GM19372 (cell line): ENCODE measurements around the gene CHMP5.
"Not testable (repeated sequence)": the region's sequence is repeated elsewhere in the genome, so short reads cannot be mapped to it uniquely, and the experiment has no call there.

Experiments
- ATAC-seq: cut with Tn5 transposase; IDR thresholded peaks from one replicate; pipeline ENCODE4 v1.9.1; 2021; ENCODE audit warnings: mild to moderate bottlenecking, low read depth, moderate library complexity; ENCODE audit not compliant: unreplicated experiment

CHMP5 gene

DNA sequence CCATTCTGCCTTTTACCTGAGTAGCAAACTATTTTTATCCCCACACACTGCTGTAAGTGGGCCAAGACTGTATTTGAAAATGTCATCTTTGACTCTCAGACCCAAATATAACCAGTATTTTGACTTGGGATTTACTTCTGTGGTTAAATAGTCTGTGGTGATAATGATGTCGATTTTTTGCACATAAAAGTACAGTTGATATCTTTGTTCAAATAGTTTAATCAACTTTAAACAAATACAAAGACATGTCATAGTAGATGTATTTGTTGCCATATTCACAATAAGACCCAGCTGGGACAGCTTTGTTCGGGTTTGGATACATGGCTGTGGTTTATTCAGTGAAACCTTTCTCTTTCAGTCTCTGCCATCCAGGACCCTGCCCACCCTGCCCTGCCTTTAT lies 45.9 kb downstream of the CHMP5 start:
- no peak for ATAC-seq

DNA sequence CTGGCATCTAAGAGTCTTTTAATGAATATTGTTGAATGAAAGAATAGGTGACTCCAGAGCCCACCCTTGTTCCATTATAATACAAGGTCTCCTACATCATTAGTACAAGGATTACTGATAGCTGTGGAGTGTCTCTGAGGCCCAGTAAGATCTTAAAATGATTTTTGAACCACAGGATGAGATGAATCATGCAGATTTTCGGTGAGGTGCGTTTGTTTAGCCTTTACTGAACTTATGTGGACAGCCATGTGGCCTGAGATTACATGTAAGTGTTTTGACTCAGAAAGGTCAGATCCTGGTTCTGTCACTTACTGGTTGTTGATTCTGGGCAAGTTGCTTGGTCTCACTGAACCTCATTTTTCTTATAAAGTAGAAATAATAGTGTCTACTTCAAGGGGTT lies 47.1 kb downstream of the CHMP5 start:
- ATAC-seq = no peak

DNA sequence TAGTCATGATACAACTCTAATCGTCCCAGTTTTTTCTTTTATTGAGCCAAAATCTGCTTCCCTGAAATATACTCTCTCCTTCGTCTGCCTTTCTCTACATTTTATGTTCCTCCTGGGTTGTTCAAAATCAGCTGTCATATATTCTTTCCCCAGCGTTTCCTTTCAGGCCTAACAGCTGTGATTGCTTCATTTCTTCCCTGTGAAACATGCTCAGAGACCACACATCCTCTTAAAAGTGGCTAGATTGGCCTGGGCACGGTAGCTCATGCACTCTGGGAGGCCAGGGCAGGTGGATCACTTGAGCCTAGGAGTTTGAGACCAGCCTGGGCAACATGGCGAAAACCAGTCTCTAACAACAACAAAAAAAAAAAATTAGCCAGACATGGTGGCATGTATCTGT lies 50.5 kb downstream of the CHMP5 start:
- ATAC-seq = no peak

DNA sequence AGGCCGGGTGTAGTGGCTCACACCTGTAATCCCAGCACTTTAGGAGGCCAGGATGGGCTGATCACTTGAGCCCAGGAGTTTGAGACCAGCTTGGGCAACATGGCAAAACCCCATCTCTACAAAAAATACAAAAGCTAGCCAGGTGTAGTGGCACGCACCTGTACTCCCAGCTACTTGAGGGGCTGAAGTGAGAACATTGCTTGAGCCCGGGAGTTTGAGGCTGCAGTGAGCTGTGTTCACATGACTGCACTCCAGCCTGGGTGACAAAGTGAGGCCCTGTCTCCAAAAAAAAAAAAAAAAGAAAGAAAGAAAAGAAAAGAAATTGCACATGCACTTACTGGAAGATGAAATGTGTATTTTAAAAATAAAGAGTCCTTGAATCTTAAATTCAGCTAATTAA lies 52.3 kb downstream of the CHMP5 start:
- not testable (repeated sequence) for ATAC-seq

DNA sequence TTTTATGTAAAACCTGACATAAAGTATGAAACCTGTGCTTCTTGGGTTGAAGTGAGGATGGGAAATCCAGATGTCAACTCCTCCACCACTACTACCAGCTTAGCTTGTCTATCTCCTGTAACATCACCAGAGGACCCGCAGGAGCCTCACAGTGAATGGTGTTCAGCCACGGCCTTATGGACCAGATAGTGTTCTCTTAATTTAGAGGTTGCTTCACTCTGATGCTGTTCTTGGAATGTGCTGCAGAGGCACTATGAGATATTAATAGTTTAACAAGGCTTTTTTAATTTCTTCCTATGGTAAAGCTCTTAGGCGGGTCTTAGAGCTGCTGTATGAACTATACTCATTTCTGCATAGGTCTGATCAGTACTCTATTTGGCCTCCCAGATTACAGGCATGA lies 53.4 kb downstream of the CHMP5 start:
- ATAC-seq = no peak

DNA sequence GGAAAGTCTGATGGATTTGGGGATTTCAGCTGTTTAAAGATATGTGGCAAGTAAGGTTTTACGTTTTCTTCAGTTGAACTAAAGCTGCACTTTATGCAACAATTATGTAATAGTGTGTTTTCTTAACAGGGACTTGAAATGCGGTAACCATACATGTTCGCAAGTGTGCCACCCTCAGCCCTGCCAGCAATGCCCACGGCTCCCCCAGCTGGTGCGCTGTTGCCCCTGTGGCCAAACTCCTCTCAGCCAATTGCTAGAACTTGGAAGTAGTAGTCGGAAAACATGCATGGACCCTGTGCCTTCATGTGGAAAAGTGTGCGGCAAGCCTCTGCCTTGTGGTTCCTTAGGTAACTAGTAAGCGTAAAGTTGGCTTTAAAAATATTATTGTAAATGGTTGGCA lies 53.9 kb downstream of the CHMP5 start:
- ATAC-seq = no peak

DNA sequence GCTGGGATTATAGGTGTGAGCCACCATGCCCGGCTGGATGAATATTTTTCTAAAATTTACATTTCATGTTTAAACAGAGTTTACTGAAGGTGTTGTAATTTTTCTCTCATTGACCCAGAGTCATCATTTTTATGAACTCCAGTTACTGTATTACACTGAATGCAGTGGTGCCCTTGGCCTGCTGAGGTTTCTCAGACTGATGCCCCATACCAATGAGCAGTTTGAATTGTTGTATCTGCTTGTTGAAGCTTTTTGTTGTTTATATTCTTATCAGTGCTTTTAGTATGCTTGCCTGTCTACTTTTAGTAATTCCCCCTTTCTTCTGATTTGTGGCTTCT lies 55.4 kb downstream of the CHMP5 start:
- ATAC-seq = no peak

DNA sequence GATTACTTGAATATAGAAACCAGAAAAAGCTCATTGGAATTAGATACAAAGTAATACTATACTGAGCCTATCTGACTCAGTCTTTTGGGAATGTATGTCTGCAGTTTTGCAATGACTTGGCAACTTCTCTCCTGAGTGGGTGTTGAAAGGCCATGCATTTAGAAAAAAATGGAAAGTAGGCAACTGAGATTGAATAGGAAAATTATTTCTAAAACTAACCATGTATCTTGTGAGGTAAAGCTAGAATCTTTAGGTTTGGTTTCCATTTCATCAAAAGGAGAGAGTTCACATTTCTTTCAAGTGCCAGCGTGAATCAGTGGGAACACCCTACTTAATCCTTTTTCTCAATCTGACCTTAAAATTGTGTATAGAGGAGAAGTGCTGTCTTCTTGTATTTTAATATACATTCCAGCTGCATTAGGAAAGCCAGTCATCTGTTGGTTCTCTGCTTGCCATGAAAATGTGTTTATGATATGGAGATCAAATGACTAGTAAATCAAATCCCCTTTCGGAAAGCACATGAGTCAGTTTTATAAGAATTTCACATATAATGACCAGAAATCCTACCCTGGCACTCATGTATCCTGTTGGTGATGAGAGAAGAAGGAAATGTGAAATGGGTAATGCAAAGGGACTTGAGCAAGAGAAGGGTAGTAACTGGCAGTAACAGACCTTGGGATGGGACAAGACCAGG lies 55.9 kb downstream of the CHMP5 start:
- no peak for ATAC-seq

DNA sequence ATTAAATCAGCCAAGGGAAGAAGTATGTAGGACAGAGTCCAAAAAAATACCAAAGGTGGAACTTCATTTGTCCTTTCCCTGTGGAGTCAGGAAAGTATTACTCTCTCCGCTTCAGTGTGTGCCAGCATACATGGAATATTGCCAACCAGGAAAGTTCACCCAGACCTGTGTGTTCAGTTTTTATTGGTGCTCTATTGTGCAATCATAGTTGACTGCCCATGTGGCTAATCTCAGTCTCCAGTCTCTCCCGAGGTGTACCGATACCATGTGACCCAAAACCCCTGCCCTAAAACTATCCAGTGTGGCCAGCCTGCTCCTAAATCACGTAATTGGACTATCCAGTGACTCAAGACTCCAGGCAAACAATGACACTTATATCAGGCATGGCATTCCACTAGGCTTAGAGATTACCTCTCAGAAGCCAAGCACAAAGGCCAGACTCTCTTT lies 64.3 kb downstream of the CHMP5 start:
- no peak for ATAC-seq

DNA sequence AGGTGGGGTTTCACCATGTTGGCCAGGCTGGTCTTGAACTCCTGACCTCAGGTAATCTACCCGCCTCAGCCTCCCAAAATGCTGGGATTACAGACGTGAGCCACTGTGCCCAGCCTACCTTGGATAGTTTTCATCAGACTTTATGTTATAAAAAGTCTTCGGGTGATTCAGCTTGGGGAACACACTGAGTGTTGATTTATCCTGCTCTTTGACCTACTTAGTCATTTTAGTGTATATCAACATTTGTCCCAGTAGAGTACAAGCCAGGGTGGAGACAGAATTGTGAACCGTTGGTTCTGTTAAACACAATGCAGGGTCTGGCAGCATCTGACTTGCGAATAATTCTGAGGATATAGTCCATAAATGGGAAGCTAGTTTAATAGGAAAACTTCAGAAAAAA lies 65.1 kb downstream of the CHMP5 start:
- ATAC-seq = no peak

DNA sequence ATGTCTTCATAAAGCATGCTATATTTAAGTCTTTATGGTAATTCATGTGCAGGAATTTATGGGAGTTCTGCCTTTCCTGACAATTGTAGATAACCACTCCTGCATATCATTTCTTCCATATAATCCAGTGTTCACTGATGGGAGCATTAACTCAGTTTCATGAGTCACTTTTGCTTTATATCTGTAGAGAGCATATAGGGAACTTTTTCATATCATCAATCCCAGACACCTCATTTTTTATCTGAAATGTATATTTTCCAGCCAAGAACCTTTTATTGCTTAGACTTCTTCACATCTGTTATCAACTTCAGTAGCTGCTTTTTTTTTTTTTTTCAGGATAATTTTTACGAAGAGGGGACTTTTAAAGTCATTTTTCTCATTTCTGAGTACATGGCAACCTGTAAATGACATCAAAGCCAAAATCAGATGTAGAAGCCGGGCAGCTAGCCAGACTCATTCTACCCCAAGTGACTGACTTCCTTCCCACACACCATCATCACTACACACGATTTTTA lies 66.6 kb downstream of the CHMP5 start:
- no peak for ATAC-seq
